HG03039 (cell line): ENCODE results near the gene ZNF641.
"Not testable (repeated sequence)": the region's sequence is repeated elsewhere in the genome, so short reads cannot be mapped to it uniquely, and the experiment has no call there.

Experiments used
- ATAC-seq: cut with Tn5 transposase; IDR thresholded peaks from one replicate; pipeline ENCODE4 v1.9.1; 2021; ENCODE audit warnings: mild to moderate bottlenecking, moderate library complexity; ENCODE audit not compliant: unreplicated experiment

Gene ZNF641

GRCh38 chr12:48336061-48336460 lies 14.7 kb downstream of the ZNF641 start:
- no peak for ATAC-seq

- ATAC-seq: no peak
Measured at GRCh38 chr12:48334808-48335207, 15.9 kb downstream of the ZNF641 start.

- not testable (repeated sequence) for ATAC-seq
Measured at GRCh38 chr12:48333680-48334079, 17.0 kb downstream of the ZNF641 start.

GRCh38 chr12:48331399-48331798 lies 19.3 kb downstream of the ZNF641 start:
- ATAC-seq: no peak

GRCh38 chr12:48329199-48329939 lies 21.4 kb downstream of the ZNF641 start:
- no peak for ATAC-seq

GRCh38 chr12:48316491-48316890 lies 34.2 kb downstream of the ZNF641 start:
- no peak for ATAC-seq

- no peak for ATAC-seq
Measured at GRCh38 chr12:48311313-48311712, 39.4 kb downstream of the ZNF641 start.

GRCh38 chr12:48307269-48307668 lies 43.5 kb downstream of the ZNF641 start:
- ATAC-seq: no peak

- ATAC-seq: no peak
Measured at GRCh38 chr12:48305190-48305589, 45.5 kb downstream of the ZNF641 start.

GRCh38 chr12:48302161-48302911 lies 48.4 kb downstream of the ZNF641 start:
- no peak for ATAC-seq

- no peak for ATAC-seq
Measured at GRCh38 chr12:48300774-48301173, 49.9 kb downstream of the ZNF641 start.

- ATAC-seq: no peak
Measured at GRCh38 chr12:48296586-48297282, 54.0 kb downstream of the ZNF641 start.

- no peak for ATAC-seq
Measured at GRCh38 chr12:48292040-48292439, 58.7 kb downstream of the ZNF641 start.

- no peak for ATAC-seq
Measured at GRCh38 chr12:48291511-48291910, 59.2 kb downstream of the ZNF641 start.

GRCh38 chr12:48288387-48289268 lies 62.1 kb downstream of the ZNF641 start:
- no peak for ATAC-seq
